GM12865 (cell line): ENCODE results near the gene ICOS.
"Not testable (repeated sequence)": the region's sequence is repeated elsewhere in the genome, so short reads cannot be mapped to it uniquely, and the experiment has no call there.

Source experiments
- DNase-seq: peaks from one replicate; pipeline ENCODE4 v3.0.0; 2010; ENCODE audit warnings: low read depth
- H3K4me3 ChIP-seq: 2 replicates; pipeline ENCODE4 v1.5.1; 2011; ENCODE audit warnings: mild to moderate bottlenecking, low read depth, low read length, control low read depth
- TF ChIP-seq, protein P1 (sequence below): IDR thresholded peaks from 2 replicates; pipeline ENCODE4 v1.5.1; 2011; ENCODE audit warnings: low read length, control low read depth, low read depth, inconsistent platforms; ENCODE audit not compliant: insufficient read depth; ENCODE audit errors: missing control alignments

ICOS gene

DNA sequence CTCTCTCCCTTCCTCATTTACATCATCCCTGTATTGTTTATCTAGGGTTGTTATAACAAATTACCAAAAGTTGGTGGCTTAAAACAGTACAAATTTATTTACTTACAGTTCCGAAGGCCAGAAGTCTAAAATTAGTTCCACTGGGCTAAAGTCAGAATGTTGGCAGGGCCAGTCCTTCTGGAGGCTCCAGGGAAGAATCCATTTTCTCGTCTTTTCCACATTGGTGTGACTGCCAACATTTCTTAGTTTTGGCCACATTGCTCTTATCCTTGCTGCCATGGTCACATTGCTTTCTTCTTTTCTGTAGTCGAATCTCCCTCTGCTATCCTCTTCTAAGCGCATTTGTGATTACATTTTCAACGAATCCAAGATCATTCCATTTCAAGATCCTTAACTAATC is 34.7 kb downstream of the ICOS start:
- TF ChIP-seq, protein P1, sequence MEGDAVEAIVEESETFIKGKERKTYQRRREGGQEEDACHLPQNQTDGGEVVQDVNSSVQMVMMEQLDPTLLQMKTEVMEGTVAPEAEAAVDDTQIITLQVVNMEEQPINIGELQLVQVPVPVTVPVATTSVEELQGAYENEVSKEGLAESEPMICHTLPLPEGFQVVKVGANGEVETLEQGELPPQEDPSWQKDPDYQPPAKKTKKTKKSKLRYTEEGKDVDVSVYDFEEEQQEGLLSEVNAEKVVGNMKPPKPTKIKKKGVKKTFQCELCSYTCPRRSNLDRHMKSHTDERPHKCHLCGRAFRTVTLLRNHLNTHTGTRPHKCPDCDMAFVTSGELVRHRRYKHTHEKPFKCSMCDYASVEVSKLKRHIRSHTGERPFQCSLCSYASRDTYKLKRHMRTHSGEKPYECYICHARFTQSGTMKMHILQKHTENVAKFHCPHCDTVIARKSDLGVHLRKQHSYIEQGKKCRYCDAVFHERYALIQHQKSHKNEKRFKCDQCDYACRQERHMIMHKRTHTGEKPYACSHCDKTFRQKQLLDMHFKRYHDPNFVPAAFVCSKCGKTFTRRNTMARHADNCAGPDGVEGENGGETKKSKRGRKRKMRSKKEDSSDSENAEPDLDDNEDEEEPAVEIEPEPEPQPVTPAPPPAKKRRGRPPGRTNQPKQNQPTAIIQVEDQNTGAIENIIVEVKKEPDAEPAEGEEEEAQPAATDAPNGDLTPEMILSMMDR = no peak
- DNase-seq = no peak
- no peak overlapping the region for H3K4me3 ChIP-seq

DNA sequence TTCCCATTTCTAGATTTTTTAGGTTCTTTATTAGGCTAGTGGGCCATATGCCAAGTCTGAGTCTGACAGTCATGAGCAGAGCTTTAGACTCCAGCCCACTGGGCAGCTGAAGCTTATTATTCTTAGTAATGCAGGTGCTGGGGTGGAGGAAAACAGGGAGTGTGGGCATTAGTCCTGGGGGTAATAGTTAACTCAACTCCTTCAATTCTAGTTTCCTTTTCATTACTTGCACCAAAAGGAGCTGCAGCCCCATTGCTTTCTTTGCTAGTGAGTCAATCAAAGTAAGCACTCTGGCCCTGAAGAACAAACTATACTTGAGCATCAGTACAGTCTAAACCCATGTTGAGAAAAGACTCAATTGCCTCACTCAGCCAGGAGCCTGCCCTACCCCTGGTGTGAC is 35.5 kb downstream of the ICOS start:
- TF ChIP-seq, protein P1 = no peak
- no peak for DNase-seq
- no peak overlapping the region for H3K4me3 ChIP-seq

DNA sequence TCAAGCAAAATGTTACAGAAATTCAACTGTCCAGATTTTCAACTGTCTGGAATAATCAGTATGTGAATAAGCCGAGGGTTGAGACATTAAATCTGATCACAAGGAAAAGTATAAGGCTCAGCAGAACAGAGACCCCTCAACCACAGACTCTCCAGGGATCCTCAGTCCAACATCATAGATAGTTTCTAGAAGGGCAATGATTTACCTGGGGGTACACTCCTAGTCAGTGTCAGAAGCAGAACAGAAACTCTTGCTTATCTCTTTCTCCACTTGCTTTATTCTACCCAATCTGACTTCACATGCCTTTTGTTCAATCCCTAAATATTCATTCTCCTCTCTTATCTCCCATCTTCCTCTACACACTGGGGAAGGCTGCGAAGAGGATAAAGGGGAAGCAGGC is 36.4 kb downstream of the ICOS start:
- H3K4me3 ChIP-seq = no peak overlapping the region
- no peak for DNase-seq
- TF ChIP-seq, protein P1 = no peak

DNA sequence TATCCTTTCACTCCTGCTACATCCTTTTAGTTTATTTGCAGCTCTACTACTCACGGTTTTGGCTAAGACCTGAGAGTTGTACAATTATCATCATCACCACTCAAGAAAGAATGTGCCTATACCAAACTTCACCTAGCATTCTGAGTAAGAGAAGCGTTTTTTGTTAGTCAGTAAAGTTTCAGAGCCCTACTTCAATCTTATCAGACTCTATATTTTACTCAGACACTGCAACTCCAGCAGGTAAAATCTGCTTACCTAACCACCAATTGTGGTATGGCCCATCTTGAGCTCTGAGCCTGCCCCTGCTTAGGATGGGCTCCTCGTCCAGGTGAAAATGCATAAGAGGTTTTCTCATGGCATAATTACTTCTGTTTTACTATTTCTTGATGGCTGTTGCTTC is 37.1 kb downstream of the ICOS start:
- TF ChIP-seq, protein P1 = no peak
- no peak for DNase-seq
- H3K4me3 ChIP-seq = no peak overlapping the region

DNA sequence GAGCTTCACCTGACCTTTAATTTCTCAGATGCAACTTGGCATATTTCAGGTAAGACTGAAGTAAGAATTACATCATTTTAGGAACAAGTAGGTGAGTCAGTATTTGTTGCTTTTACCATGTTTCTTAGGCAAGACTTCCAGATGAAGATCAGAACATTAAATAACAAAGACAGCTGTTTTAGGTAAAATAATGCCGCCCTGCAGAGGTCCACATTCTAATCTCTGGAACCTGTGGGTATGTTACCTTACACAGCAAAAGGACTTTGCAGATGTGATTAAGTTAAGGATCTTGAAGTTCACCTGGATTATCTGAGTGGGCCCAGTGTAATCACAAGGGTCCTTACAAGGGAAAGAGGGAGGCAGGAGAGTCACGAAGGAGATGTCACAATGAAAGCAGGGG is 39.3 kb downstream of the ICOS start:
- DNase-seq = no peak
- no peak overlapping the region for H3K4me3 ChIP-seq
- TF ChIP-seq, protein P1 = no peak

DNA sequence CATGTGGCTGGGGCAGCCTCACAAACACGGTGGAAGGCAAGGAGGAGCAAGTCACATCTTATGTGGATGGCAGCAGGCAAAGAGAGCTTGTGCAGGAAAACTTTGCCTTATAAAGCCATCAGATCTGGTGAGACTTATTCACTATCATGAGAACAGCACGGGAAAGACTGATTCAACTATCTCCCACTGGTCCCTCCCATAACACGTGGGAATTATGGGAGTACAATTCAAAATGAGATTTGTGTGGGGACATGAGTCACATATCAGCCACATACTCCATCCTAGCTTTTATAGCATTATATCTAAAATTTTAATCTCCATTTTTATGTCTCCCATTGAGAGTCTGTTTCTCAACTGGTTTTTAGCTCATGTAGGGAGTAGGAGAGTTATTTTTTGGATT is 45.7 kb downstream of the ICOS start:
- no peak for DNase-seq
- TF ChIP-seq, protein P1 = no peak
- H3K4me3 ChIP-seq = no peak overlapping the region

DNA sequence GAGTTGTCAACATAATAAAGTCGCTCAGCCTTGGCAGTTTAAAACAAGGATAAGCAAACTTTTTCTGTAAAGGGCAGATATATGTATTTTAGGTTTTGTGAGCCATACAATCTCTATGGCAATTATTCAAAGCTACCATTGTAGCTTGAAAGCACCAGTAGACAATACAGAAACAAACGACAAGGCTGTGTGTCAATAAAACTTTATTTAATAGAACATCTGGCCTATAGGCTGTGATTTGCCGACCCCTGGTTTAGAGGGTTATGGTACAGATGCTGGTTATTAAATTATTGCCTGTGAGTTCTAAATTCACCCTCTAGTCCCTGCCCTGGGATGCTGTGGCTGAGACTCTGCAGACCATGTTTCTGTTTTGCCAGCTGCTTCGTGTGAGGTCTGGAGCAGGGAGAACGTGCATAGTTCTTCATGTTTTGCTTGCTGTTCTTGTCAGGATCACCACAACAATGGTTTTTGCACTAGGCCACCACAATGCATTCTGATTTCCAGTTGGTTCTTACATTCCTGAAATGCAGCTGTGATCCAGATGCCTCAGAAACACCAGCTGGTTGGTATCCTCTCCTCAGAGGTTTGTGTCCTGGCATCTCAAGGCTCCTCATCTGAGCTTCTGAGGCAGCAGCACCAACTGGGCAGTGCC is 46.6 kb downstream of the ICOS start:
- no peak overlapping the region for H3K4me3 ChIP-seq
- DNase-seq = no peak
- TF ChIP-seq, protein P1 = no peak

DNA sequence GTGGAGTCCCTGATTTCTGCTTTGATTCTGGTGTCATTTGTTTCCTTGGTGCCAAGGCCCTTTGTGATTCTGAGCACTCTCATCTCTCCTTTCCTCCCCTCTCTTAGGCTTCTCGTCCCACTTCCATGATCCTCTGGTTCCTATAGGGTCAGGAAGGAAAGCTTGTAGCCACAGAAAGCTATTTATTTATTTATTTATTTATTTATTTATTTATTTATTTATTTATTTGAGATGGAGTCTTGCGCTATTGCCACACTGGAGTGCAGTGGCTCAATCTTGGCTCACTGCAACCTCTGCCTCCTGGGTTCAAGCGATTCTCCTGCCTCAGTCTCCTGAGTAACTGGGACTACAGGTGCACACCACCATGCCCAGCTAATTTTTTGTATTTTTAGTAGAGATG is 49.4 kb downstream of the ICOS start:
- not testable (repeated sequence) for DNase-seq, H3K4me3 ChIP-seq
